ENCODE results near the gene ERC1. TPM values are rescaled to one million over a fixed set of nuclear protein-coding genes. Genes with fewer than 3 reads are reported as not detected.
"Not testable (repeated sequence)": the region's sequence is repeated elsewhere in the genome, so short reads cannot be mapped to it uniquely, and the experiment has no call there.

The ERC1 gene
- total RNA-seq, 1 experiment from 2014 or later: 54.7 TPM

DNA sequence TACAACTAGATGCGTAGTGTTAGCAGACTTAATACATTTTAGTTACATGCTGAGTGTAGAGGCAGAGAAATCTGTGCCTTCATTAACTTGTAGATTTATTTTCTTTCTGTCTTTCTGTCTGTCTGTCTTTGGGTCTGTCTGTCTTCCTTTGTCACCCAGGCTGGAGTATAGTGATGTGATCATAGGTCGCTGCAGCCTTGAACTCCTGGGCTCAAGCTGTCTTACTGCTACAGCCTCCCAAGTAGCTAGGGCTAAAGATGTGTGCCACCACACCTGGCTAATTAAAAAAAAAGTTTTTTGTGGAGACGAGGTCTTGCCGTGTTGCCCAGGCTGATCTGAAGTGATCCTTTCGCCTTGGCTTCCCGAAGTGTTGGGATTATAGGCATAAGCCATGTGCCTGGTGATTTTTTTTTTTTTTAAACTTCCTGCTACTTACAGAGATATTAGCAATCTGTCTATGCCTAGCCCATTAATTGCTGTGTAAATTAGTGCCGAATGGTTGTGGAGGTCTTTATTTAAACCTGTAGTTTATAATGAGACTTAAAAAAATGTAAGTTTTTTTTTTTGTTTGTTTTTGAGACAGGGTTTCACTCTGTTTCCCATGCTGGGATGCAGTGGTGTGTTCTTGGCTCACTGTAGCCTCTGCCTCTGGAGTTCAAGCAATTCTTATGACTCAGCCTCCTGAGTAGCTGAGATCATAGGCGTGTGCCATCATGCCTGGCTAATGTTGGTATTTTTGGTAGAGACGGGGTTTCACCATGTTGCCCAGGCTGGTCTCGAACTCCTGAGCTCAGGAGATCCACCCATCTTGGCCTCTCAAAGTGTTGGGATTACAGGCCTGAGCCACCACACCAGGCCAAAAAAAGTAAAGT is 22.8 kb downstream of the ERC1 start:
- no peak for DNase-seq (ENCODE audit: low spot score)
- in situ Hi-C loops (cut with HindIII; ENCODE audit: low sequenced_read_pairs): no loop called here

DNA sequence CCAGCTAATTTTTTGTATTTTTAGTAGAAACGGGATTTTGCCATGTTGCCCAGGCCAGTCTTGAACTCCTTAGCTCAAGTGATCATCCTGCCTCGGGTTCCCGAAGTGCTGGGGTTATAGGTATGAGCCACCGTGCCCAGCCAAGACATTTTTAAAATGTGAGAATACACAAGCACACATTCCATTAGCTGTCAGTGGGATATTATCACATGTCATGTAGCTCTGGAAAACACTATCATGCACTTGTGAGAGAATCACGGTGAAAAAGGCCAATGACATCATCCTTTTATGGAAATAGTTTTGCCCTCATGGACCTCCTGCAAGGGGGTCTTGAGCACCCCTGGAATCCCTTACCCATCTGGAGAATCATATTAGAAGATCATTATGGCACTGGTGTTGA is 28.3 kb downstream of the ERC1 start:
- in situ Hi-C loops (cut with HindIII; ENCODE audit: low sequenced_read_pairs): no loop called here
- no peak for DNase-seq (ENCODE audit: low spot score)

DNA sequence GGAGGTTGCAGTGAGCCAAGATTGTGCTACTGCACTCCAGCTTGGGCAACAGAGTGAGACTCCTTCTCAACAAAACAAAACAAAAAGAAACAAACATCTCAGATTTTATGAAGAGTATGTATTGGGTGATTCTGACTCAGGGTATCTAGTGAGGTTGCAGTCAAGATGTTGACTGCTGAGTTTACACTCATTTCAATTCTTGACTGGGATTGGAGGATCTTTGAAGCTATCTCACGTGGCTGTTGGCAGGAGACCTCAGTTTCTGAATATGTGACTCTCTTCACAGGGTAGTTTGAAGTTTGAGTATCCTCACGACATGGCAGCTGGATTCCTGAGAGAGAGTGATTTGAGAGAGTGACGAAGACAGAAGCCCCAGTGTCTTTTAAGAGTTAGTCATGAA is 29.4 kb downstream of the ERC1 start:
- no peak for DNase-seq (ENCODE audit: low spot score)
- in situ Hi-C loops (cut with HindIII; ENCODE audit: low sequenced_read_pairs): no loop called here

DNA sequence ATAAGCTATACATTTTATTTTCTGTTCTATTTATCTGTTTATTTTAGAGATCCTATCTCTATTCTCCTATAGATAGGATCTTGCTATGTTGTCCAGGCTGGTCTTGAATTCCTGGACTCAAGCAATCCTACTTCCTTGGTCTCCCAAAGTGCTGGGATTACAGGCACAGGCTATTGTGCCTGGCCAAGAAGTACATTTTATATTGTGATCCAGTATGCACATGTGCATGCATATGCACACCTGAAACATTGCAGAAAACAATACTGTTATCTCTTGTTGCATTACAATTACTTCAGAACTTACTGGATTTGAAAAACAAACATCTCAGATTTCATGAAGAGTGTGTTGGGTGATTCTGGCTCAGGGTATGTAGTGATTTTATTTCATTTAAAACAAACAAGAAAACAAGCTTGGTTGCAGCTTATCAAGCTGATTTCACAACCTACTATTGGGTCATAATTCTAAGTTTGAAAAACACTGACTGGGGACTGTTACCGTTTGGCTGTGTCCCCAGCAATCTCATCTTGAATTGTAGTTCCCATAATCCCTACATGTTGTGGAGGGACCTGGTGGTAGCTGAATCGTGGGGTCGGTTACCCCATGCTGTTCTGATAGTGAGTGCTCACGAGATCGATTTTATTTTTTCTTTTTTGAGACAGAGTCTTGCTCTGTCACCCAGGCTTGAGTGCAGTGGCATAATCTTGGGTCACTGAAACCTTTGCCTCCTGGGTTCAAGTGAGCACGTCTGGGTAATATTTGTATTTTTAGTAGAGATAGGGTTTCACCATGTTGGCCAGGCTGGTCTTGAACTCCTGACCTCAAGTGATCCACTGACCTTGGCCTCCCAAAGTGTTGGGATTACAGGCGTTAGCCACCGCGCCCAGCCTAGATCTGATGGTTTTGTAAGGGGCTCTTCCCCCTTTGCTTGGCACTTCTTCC is 31.3 kb downstream of the ERC1 start:
- no peak for DNase-seq (ENCODE audit: low spot score)
- in situ Hi-C loops (cut with HindIII; ENCODE audit: low sequenced_read_pairs): no loop called here

DNA sequence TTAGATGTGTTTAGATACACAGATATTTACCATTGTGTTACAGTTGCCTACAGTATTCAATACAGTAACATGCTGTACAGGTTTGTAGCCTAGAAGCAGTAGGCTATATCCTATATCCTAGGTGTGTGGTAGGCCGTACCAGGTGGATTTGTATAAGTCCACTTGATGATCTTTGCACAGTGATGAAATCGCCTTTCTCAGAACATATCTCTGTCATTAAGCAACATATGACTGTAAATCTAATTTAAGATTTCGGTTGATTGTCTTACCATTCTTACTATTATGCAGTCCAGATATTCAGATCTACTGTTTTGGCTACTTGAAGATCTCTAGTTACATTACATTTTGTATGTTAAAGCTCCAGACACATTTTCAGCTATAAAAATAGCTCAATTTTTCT is 39.8 kb downstream of the ERC1 start:
- DNase-seq (ENCODE audit: low spot score): no peak
- in situ Hi-C loops (cut with HindIII; ENCODE audit: low sequenced_read_pairs): no loop called here

DNA sequence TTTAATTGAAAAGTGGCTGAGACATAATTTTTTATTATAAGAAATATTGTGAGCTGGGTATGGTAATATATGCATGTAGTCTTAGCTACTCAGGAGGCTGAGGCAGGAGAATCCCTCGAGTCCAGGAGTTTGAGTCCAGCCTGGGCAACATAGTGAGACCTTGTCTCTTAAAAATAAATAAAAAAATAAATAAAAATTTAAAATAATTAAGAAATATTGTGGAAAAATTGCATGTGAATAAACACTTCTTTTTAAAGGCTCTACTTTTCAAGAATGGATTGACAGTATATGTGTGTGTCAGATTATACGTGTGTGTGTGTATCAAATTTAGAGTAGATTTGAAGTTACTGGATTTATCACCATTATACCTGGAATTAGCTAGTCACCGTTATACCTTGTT is 43.2 kb downstream of the ERC1 start:
- in situ Hi-C loops (cut with HindIII; ENCODE audit: low sequenced_read_pairs): no loop called here
- no peak for DNase-seq (ENCODE audit: low spot score)

DNA sequence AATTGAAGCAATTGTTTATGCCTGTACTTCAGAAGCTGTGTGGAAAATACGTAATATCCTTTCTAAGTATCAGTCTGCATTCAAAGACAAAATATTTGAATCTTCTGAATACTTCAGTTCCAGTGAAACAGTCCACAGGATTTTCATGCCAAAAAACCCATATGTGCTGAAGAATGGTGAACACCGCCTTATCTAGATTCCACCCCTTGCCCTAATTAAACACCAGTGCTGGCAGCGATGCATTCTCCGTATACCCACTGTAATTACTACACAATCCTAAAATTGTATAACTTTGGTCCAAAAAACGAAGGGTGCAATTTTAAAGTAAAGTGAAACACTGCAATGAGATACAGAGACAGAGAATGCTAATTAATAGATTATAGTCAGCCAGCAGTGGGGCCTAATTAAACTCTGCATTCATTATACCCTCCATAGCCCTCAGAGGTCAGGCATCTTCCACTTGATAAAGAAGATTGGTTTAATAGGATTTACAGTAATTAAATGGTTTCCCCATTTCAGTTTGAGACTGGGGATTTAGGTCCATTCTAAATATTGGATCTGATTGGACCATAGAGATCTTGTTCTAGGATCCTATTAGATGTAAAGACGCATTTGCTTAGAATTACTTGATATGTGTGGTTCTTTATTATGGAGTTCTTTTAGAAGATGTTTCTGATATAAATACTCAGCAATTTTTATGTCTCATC is 43.9 kb downstream of the ERC1 start:
- in situ Hi-C loops (cut with HindIII; ENCODE audit: low sequenced_read_pairs): no loop called here
- DNase-seq (ENCODE audit: low spot score): peak; percentile 84

DNA sequence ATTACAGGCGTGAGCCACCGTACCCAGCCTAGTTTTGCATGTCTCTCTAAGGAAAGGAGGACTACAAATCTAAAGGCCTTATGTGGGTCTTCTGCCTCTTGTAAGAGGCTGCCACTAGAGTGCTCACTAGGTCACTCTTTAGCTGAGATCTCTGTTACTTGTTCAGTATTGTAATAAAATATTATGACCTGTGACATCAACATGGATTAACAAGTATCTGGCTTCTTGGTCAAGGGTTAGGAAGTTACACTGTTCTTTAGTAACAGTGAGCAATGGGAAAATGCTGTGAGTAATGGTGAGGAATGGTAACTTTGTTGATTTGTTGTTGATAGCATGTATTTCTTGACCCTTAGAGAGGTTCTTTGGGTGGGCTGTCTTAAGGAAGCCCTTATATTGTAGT is 50.5 kb downstream of the ERC1 start:
- in situ Hi-C loops (cut with HindIII; ENCODE audit: low sequenced_read_pairs): no loop called here
- DNase-seq (ENCODE audit: low spot score): no peak

DNA sequence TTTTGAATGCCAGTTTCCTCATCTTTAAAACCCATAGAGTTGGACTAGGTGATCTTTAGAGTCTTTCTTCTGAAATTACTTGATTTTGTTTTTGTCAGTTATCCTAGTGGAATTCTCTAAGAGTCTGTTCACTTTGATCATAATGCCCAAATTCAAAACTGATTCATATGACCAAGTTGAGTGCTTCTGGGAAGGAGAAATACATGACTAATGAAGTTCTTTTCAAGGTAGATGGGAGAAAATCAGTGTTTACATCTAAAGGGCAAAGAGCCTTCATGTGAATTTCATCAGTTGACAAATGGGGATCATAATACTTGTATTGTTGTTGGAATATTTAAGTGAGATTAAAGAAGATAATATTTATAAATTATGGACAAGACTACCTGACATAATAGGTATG is 53.2 kb downstream of the ERC1 start:
- in situ Hi-C loops (cut with HindIII; ENCODE audit: low sequenced_read_pairs): no loop called here
- DNase-seq (ENCODE audit: low spot score): no peak

DNA sequence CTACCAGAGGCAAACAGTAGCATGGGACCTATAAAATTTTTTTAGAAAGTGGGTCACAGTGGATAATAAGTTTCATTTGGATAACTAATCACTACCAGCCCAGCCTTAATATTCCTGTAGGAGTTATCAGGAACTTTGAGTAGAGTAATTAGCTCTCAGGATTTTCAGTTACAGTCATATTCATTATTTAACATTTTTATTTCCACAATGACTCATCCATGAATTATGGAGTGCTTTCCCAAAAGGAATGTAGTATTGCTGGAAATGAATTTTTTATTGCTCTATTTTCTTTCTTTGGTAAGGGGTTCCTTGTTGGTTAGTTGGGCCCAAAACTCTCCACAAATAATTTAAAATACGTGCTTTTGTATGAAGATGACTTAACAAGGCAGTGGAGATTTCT is 53.7 kb downstream of the ERC1 start:
- no peak for DNase-seq (ENCODE audit: low spot score)
- in situ Hi-C loops (cut with HindIII; ENCODE audit: low sequenced_read_pairs): no loop called here

DNA sequence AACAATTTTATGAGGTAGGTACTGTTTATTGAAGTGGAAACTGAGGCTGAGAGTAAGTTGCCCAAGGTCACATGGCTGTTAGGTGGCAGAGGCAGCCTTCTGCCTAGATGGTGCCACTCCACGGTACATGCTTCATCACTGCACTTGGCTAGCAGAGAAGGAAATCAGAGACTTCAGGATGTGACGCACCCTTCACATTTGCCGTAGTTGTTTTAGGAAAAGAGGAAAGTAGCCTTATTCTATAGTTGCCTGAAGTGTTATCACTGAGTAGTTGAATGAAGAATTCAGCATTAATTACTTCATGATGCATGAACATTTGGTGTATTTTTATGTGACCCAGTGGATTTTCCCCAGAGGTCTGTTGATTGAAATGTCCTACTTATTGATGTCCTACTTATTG is 55.7 kb downstream of the ERC1 start:
- DNase-seq (ENCODE audit: low spot score): no peak
- in situ Hi-C loops (cut with HindIII; ENCODE audit: low sequenced_read_pairs): no loop called here

DNA sequence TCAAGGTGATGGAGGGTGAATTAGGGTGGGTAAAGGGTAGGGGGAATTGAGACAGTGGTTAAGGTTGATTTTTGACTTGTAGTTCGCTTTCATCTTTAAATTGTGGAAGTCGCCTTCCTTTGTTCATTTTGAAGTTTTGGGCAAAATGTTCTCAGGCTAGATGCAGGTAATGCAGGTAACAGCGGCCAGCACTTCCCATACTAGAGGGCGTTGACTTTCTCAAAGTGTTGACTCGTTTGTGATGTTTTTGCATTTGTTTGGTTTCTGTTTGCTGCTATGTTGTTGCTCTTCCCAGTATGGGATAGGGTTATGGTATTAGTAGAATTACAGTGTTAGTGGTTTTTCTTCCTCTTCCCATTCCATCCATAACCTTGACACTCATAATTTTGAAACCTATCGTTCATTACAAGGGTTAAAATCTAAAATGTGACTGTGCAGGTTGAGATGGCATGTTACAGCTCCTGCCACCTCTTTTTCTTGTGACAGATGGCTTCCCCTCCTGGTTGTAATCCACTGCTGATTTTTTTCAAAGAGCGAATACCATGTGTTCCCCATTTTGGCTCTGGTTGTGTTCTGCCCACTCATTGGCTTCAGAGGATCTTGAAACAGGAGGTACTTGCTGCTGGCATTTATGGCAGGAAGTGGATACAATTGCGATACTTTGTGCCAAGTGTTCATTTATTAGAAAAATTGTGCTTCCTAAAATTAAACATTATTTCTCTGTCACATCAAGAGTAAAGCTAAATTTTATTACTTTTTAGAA is 57.1 kb downstream of the ERC1 start:
- peak; percentile 99 for DNase-seq (ENCODE audit: low spot score)

DNA sequence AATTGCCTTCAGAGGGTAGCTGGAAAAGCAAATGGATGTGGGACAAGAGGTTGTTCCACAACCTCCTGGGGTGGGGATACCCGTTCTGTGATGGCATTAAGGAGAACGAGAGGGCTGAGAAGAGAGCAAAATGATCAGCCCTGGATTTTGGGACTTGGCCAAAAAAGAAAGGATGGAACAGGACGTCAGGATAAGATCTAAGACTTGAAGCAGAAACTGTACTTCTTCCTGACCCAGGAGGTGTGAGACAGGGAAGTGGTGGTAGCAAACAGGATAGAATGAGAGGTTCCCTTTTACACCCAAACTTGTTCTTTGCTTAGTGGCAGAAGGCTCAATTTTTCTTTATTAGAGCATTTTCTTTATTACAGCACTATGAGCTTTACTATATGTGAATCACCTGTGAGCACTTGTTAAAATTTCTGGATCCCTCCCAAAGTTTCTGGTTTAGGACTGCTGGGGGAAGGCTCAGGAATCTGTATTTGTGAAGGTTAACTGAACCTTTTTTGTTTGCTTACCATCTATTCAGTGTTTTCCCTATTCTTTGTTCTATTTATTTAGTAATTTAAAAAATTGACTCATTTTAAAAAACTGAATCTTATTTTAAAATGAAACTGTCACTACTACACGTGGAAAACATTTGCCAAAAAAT is 59.2 kb downstream of the ERC1 start:
- in situ Hi-C loops (cut with HindIII; ENCODE audit: low sequenced_read_pairs): no loop called here
- DNase-seq (ENCODE audit: low spot score): peak; percentile 56

More for the DNA sequence above, 57.1 kb downstream of the ERC1 start:
- in situ Hi-C loops (cut with HindIII; ENCODE audit: low sequenced_read_pairs): no loop called here

DNA sequence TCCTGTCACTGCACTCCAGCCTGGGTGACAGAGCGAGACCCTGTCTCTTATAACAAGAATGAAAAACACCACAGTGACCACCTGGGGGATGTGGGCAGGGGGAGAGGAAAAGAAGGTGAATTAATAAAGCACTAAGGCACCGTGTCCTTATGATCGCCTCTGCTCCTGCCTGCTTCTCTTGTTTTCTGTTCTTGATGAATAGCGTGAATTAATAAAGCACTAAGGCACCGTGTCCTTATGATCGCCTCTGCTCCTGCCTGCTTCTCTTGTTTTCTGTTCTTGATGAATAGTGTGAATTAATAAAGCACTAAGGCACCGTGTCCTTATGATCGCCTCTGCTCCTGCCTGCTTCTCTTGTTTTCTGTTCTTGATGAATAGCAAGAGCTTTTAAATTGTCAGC is 60.6 kb downstream of the ERC1 start:
- in situ Hi-C loops (cut with HindIII; ENCODE audit: low sequenced_read_pairs); DNase-seq (ENCODE audit: low spot score): not testable (repeated sequence)

DNA sequence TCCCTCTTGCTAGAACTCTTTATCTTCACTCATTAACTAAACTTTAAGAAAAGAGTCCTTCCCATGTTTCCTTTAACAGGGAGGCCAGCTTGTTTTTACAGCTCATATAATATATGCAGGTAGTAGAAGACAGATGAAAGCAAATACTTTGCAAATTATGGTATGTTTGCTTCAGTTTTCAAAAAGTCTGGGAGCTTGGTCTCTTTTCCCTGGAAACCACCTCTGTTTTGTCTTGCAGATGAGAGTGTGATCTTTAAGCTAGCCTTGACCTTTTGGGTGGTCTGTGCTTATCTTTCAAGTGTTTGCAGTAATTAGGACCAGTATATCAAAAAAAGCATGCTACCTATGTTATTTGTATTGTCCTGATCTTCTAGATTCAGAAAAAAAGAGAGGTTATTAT is 62.7 kb downstream of the ERC1 start:
- in situ Hi-C loops (cut with HindIII; ENCODE audit: low sequenced_read_pairs): no loop called here

DNA sequence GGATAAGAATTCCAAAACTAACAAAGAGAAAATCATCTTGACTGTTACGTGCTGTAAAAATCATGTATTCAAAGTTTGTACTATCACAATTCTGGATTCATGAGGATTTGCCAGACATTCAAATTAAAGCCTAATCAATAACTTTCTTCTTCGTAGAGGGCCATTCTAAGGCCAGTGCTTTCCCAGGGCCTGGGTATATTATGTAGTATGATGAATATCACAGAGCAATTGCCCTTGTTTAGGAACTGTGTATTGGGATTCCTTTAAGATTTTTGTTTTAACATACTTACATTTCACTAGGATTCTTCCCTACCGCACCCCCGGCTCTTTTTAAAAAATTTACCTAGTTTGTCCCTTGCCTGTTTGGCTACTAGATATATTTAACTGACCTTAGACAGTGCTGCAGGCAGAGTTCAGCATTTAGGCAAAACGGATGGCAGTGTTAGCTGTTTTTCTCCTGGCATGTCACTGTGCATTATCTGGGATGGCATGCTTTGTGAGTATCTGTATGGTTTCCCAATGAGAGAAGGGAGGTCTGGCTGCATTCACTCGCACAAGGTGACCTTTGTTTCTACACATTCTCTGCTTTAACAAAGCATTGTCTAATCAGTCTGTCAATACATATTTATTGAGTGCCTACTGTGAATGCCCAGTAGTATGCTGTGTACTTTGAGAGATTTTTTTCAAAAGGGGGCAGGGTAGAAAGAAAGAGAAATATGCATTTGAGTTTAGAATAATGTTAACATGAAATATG is 63.3 kb downstream of the ERC1 start:
- peak; percentile 86 for DNase-seq (ENCODE audit: low spot score)
- in situ Hi-C loops (cut with HindIII; ENCODE audit: low sequenced_read_pairs): no loop called here

More for the DNA sequence above, 62.7 kb downstream of the ERC1 start:
- DNase-seq (ENCODE audit: low spot score): peak; percentile 57

DNA sequence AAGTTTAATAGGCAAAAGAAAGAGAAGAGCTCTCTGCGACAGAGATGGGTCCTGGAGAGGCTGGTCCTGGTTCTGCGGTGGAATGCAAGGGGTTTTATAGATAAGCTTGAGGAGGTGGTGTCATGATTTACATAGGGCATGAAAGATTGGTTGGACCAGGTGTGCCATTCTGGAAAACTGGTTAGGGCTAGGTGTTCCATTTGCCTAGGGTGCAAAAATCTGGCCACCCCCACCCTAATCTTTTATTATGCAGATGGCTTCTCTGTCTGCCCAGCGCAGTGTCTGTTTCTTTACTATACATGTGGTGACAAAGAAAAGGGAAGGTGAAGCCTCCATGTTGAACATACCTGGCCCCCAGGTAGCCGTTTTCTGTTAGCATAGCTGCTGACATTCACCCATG is 65.4 kb downstream of the ERC1 start:
- DNase-seq (ENCODE audit: low spot score): peak; percentile 49
- in situ Hi-C loops (cut with HindIII; ENCODE audit: low sequenced_read_pairs): no loop called here

DNA sequence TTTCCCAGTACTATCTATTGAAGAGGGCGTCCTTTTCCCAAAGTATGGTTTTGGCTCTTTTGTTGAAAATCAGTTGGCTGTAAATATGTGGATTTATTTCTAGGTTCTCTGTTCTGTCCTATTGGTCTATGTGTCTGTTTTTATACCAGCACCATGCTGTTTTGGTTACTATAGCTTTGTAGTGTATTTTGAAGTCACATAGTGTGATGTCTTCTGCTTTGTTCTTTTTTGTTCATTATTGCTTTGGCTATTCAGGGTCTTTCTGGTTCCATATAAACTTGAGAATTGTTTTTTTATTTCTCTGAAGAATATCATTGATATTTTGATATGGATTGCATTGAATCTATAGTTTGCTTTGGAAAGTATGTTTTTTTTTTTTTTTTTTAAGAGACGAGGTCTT is 67.4 kb downstream of the ERC1 start:
- DNase-seq (ENCODE audit: low spot score): no peak
- in situ Hi-C loops (cut with HindIII; ENCODE audit: low sequenced_read_pairs): no loop called here

All from G401 (cell line).